AG09319 (cell line): Measurements from ENCODE around the gene ZYG11B.
"Not testable (repeated sequence)": the region's sequence is repeated elsewhere in the genome, so short reads cannot be mapped to it uniquely, and the experiment has no call there.

ENCODE experiments used
- DNase-seq: peaks from one replicate; pipeline ENCODE4 v3.0.0-alpha.2; 2010; ENCODE audit warnings: low read depth; ENCODE audit errors: extremely low read depth
- TF ChIP-seq, protein P1 (sequence below): IDR thresholded peaks from 2 replicates; pipeline ENCODE4 v1.5.1; 2011; ENCODE audit warnings: low read depth, mild to moderate bottlenecking, inconsistent platforms, low read length, moderate library complexity

ZYG11B gene

DNA sequence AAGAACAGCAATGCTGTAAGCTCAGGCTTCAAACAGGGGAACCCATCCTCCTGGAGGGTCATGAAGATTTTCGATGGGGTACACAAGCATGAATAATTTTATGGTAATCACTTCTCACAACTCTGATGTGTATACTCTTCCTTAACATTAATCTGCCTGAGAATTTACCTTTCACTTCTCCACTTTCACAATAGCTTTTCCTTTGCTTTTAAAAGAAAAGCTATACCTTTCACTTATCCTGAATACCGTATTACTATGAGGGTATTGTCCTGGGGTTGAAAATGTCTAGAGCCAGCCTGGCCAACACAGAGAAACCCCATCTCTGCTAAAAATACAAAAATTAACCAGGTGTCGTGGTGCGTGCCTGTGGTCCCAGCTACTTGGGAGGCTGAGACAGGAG lies 12.7 kb upstream of the ZYG11B start:
- no peak for DNase-seq
- TF ChIP-seq, protein P1, sequence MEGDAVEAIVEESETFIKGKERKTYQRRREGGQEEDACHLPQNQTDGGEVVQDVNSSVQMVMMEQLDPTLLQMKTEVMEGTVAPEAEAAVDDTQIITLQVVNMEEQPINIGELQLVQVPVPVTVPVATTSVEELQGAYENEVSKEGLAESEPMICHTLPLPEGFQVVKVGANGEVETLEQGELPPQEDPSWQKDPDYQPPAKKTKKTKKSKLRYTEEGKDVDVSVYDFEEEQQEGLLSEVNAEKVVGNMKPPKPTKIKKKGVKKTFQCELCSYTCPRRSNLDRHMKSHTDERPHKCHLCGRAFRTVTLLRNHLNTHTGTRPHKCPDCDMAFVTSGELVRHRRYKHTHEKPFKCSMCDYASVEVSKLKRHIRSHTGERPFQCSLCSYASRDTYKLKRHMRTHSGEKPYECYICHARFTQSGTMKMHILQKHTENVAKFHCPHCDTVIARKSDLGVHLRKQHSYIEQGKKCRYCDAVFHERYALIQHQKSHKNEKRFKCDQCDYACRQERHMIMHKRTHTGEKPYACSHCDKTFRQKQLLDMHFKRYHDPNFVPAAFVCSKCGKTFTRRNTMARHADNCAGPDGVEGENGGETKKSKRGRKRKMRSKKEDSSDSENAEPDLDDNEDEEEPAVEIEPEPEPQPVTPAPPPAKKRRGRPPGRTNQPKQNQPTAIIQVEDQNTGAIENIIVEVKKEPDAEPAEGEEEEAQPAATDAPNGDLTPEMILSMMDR, result no peak

DNA sequence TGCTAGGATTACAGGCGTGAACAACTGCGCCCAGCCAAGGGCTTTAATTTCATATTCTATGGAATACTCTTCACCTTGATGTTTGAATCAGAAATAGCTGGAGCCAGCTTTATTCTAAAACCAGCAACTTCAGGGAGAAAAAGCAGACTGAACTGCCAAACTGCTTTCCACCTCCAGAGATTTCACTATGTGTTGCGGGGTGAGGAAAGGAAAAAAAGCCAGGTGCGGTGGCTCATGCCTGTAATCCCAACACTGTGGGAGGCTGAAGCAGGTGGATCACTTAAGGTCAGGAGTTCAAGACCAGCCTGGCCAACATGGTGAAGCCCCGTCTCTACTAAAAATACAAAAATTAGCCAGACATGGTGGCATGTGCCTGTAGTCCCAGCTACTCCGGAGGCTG lies 11.0 kb upstream of the ZYG11B start:
- not testable (repeated sequence) for DNase-seq

DNA sequence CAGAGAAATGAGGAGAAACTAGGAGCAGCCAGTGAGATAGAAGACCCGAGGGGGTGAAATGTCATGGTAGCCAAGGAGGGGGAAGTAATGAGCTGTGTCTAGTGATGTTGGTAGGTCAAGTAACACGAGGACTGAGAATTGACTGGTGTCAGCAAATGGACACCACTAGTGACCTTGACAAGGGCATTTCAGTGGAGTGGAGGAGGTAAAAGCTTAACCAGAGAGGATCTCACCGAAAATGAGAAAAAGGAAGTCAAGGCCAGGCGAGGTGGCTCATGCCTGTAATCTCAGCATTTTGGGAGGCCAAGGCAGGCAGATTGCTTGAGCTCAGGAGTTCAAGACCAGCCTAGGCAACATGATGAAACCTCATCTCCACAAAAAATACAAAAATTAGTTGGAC lies 3.0 kb upstream of the ZYG11B start:
- TF ChIP-seq, protein P1, result no peak
- DNase-seq, result no peak

DNA sequence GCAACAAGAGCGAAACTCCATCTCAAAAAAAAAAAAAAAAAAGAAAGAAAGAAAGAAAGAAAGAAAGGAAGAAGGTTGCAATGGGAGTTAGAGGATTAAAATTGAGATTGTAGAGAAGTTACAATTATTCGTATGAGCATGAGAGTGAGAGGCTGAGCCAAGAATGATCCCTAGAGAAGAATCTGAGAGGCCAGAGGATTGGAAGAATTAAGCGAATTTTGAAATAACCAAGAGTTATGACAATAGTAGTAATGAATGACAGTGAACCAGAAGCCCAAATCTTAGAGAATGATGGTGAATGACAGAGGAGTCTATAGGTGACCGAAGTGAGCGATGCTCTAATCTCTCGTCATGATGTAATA lies 369 bp upstream of the ZYG11B start:
- no peak for DNase-seq
- TF ChIP-seq, protein P1, result no peak

DNA sequence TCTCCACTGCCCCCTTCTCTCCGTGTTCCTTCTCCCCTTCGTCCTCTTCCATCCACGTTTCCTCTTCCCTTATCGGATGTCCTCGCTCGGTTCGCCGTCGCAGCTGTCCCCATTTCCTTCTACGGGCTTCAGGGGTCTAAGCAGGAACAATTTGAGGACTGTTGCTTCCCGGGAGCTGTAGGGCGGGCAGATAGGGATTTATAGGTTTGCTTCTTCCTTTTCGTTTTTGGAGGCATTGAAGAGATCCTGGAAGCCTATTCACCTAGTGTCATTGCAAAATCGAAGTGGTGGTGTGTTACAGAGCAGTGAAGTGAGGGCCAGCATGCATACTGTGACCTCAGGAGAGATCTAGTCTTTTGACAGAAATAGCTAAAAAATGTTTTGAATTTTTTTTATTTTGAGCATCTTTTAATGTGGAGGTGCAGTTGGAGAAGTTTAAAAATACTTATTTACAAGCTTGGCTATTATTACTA lies 897 bp downstream of the ZYG11B start:
- DNase-seq, result no peak
- TF ChIP-seq, protein P1, result no peak

DNA sequence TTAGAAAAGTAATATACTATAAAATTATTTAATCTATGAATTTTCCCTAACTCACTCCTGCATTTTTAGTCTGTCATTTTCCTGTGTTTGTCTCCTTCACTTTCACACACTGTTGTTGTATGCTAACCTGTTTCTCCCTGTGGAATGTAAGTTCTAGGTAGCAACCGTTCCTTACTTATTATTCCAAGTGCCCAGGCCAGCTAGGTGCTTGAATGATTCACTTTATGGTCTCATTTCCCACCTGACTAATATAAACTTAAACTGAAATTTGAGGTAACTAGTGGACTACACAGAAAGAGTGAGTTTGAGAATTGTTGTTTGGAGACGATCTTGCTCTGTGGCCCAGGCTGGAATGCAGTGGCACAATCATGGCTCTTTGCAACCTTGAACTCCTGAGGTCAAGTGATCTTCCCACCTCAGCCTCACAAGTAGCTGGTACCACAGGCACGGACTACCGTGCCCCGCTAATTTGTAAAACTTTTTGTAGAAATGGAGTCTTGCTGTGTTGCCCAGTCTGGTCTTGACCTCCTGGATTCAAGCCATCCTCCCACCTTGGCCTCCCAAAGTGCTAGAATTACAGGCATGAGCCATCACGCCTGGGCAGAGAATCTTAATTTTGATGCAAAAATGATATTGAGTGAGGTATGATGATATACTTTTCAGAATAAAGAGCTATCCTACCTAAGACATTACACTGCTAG lies 1.9 kb downstream of the ZYG11B start:
- no peak for DNase-seq
- TF ChIP-seq, protein P1, result no peak

GRCh38 chr1:52733368-52733767 lies 7.1 kb downstream of the ZYG11B start:
- no peak for DNase-seq
- TF ChIP-seq, protein P1, result no peak

- not testable (repeated sequence) for DNase-seq
These were observed 9.1 kb downstream of the ZYG11B start for GRCh38 chr1:52735371-52735770.
